ENCODE results near the gene DTWD2. TPM values are rescaled to one million over a fixed set of nuclear protein-coding genes. Genes with fewer than 3 reads are reported as not detected.

The DTWD2 gene
- total RNA-seq, 3 donors from 2014 or later = 6.4 to 23.1 (median 14.1) TPM

GRCh38 chr5:119032656-119033055 is 44.3 kb upstream of the DTWD2 start:
- no peak overlapping the region for H3K27ac ChIP-seq

GRCh38 chr5:119031905-119032304 is 43.6 kb upstream of the DTWD2 start:
- Histone ChIP-seq H3K4me1 (no peaks in the 10 kb centered on the region), H3K27me3 (no peaks in the 10 kb centered on the region), H3K36me3 (no peaks in the 10 kb centered on the region), H3K9me3 (no peaks in the 10 kb centered on the region), H3K27ac (no peak overlapping the region), H3K4me3 (no peak overlapping the region)
- DNase-seq (ENCODE audit: low spot score in 2 of 2) = no peak
- intact Hi-C loops (cut with DNase I; ENCODE audit: low total_unique reads) = no loop called here
- no peak for TF ChIP-seq CTCF (IDR thresholded peaks at IDR 0.05)

More at GRCh38 chr5:119032656-119033055, 44.3 kb upstream of the DTWD2 start:
- Histone ChIP-seq H3K36me3 (no peaks in the 10 kb centered on the region), H3K4me3 (no peak overlapping the region), H3K4me1 (no peaks in the 10 kb centered on the region), H3K27me3 (no peaks in the 10 kb centered on the region), H3K9me3 (no peaks in the 10 kb centered on the region)
- no peak for DNase-seq (ENCODE audit: low spot score in 2 of 2)
- no peak for TF ChIP-seq POLR2A (IDR thresholded peaks at IDR 0.05)
- no peak for TF ChIP-seq POLR2AphosphoS5 (IDR thresholded peaks at IDR 0.05)
- no peak for TF ChIP-seq CTCF (IDR thresholded peaks at IDR 0.05)
- intact Hi-C loops (cut with DNase I; ENCODE audit: low total_unique reads) = no loop called here

GRCh38 chr5:119031011-119031886 is 42.9 kb upstream of the DTWD2 start:
- Histone ChIP-seq H3K9me3 (no peaks in the 10 kb centered on the region), H3K36me3 (no peaks in the 10 kb centered on the region), H3K27me3 (no peaks in the 10 kb centered on the region), H3K4me3 (no peak overlapping the region), H3K27ac (no peak overlapping the region), H3K4me1 (no peaks in the 10 kb centered on the region)
- intact Hi-C loops (cut with DNase I; ENCODE audit: low total_unique reads) = no loop called here
- TF ChIP-seq CTCF (IDR thresholded peaks at IDR 0.05) (no peak), POLR2AphosphoS5 (IDR thresholded peaks at IDR 0.05) (no peak), POLR2A (IDR thresholded peaks at IDR 0.05) (no peak)
- no peak for DNase-seq (ENCODE audit: low spot score in 2 of 2)

- no peaks in the 10 kb centered on the region for H3K36me3 ChIP-seq
- intact Hi-C loops (cut with DNase I; ENCODE audit: low total_unique reads) = no loop called here
- no peaks in the 10 kb centered on the region for H3K27me3 ChIP-seq
- no peak overlapping the region for H3K4me3 ChIP-seq
- H3K9me3 ChIP-seq = no peaks in the 10 kb centered on the region
- no peak for DNase-seq (ENCODE audit: low spot score in 2 of 2)
- no peak overlapping the region for H3K27ac ChIP-seq
- TF ChIP-seq POLR2A (IDR thresholded peaks at IDR 0.05) (no peak), POLR2AphosphoS5 (IDR thresholded peaks at IDR 0.05) (no peak), CTCF (IDR thresholded peaks at IDR 0.05) (no peak)
- no peaks in the 10 kb centered on the region for H3K4me1 ChIP-seq
These were observed 40.2 kb upstream of the DTWD2 start for GRCh38 chr5:119028575-119028974.

GRCh38 chr5:119022773-119023172 is 34.4 kb upstream of the DTWD2 start:
- Histone ChIP-seq H3K4me1 (no peaks in the 10 kb centered on the region), H3K4me3 (no peak overlapping the region), H3K27me3 (no peaks in the 10 kb centered on the region), H3K27ac (no peak overlapping the region), H3K9me3 (no peaks in the 10 kb centered on the region), H3K36me3 (no peaks in the 10 kb centered on the region)
- intact Hi-C loops (cut with DNase I; ENCODE audit: low total_unique reads) = no loop called here
- TF ChIP-seq POLR2A (IDR thresholded peaks at IDR 0.05) (no peak), CTCF (IDR thresholded peaks at IDR 0.05) (no peak), POLR2AphosphoS5 (IDR thresholded peaks at IDR 0.05) (no peak)
- no peak for DNase-seq (ENCODE audit: low spot score in 2 of 2)
